IMR-90 (cell line): ENCODE data around the gene CMSS1. TPM values are rescaled to one million over a fixed set of nuclear protein-coding genes. Genes with fewer than 3 reads are reported as not detected.

Experiments
- ATAC-seq: fragments of 200-7000 bp; cut with Tn5 transposase; 2 replicates; pipeline ENCODE4 v1.9.1; 2020; ENCODE audit warnings: low read depth, mild to moderate bottlenecking, moderate library complexity
- BruUV-seq: library from RNA; stranded (reverse); fragments of 400-500 nt; replicated peaks from 2 replicates; lab custom pipeline; 2021; lab: Mats Ljungman, UMichigan
- CTCF ChIA-PET: fragments of 300-600 bp; formaldehyde crosslinking; extraction: SDS; loops from one replicate; lab custom pipeline; 2021; ENCODE audit warnings: antibody characterized with exemption; lab: Yijun Ruan, JAX
- POLR2A ChIA-PET: fragments of 300-600 bp; sonication (Branson Sonifier 250); formaldehyde crosslinking; loops from one replicate; lab custom pipeline; 2022; ENCODE audit warnings: antibody characterized with exemption; ENCODE audit not compliant: unreplicated experiment; lab: Charles Lee
- DNase-seq: peaks from one replicate; pipeline ENCODE4 v3.0.0; 2013
- H2AFZ ChIP-seq: replicated peaks from 2 replicates; pipeline ENCODE3; 2013; ENCODE audit warnings: low read length, mild to moderate bottlenecking; ENCODE audit not compliant: poor library complexity
- H2AK5ac ChIP-seq: 2 replicates; pipeline ENCODE4 v1.6.1; 2013; ENCODE audit warnings: low read depth, low read length, inconsistent platforms
- H2AK9ac ChIP-seq: replicated peaks from 2 replicates; pipeline ENCODE3; 2013; ENCODE audit warnings: mild to moderate bottlenecking, low read depth, low read length, moderate library complexity; ENCODE audit not compliant: poor library complexity
- H2BK120ac ChIP-seq: 2 replicates; pipeline ENCODE4 v1.6.1; 2013; ENCODE audit warnings: low read depth, low read length, inconsistent platforms
- H2BK15ac ChIP-seq: 3 replicates; pipeline ENCODE4 v1.6.1; 2013; ENCODE audit warnings: low read depth, low read length, inconsistent platforms
- H2BK20ac ChIP-seq: 2 replicates; pipeline ENCODE4 v1.6.1; 2013; ENCODE audit warnings: low read depth, mild to moderate bottlenecking, inconsistent platforms, low read length, moderate library complexity
- H2BK5ac ChIP-seq: 2 replicates; pipeline ENCODE4 v1.6.1; 2013; ENCODE audit warnings: mild to moderate bottlenecking, low read depth, low read length, inconsistent platforms; ENCODE audit not compliant: poor library complexity, severe bottlenecking
- H3K14ac ChIP-seq: replicated peaks from 2 replicates; pipeline ENCODE4 v1.6.1; 2013; ENCODE audit warnings: low read depth, low read length, inconsistent platforms
- H3K18ac ChIP-seq: 2 replicates; pipeline ENCODE4 v1.6.1; 2013; ENCODE audit warnings: low read depth, low read length, control low read depth
- H3K23ac ChIP-seq: 2 replicates; pipeline ENCODE4 v1.6.1; 2013; ENCODE audit warnings: low read depth, low read length, inconsistent platforms
- H3K27ac ChIP-seq: 2 replicates; pipeline ENCODE4 v1.5.1; 2013; ENCODE audit warnings: mild to moderate bottlenecking, control low read depth, low read length; ENCODE audit not compliant: insufficient read depth
- H3K27me3 ChIP-seq: 2 replicates; pipeline ENCODE4 v1.6.1; 2013; ENCODE audit warnings: low read length; ENCODE audit not compliant: control insufficient read depth, insufficient read depth
- H3K36me3 ChIP-seq: 2 replicates; pipeline ENCODE4 v1.6.1; 2013; ENCODE audit warnings: low read length, mixed read lengths; ENCODE audit not compliant: control insufficient read depth, insufficient read depth
- H3K4ac ChIP-seq: 2 replicates; pipeline ENCODE4 v1.6.1; 2013; ENCODE audit warnings: low read depth, low read length, inconsistent platforms
- H3K4me1 ChIP-seq: 2 replicates; pipeline ENCODE4 v1.6.1; 2013; ENCODE audit warnings: low read length, mixed read lengths; ENCODE audit not compliant: control insufficient read depth, insufficient read depth
- H3K4me2 ChIP-seq: 2 replicates; pipeline ENCODE4 v1.6.1; 2013; ENCODE audit warnings: low read depth, mild to moderate bottlenecking, control low read depth, low read length, moderate library complexity
- H3K4me3 ChIP-seq: 2 replicates; pipeline ENCODE4 v1.5.1; 2013; ENCODE audit warnings: low read depth, mild to moderate bottlenecking, control low read depth, low read length, moderate library complexity; ENCODE audit not compliant: insufficient read depth
- H3K56ac ChIP-seq: 2 replicates; pipeline ENCODE4 v1.6.1; 2013; ENCODE audit warnings: low read length, inconsistent platforms; ENCODE audit not compliant: insufficient read depth; ENCODE audit errors: extremely low read depth
- H3K79me1 ChIP-seq, 2 experiments: 2 replicates each; pipeline ENCODE4 v1.6.1; 2013; ENCODE audit warnings: low read length in 2 of 2, inconsistent platforms in 1 of 2, low read depth in 1 of 2
- H3K9ac ChIP-seq: 2 replicates; pipeline ENCODE4 v1.6.1; 2013; ENCODE audit warnings: low read depth, low read length, control low read depth
- H3K9me1 ChIP-seq: 2 replicates; pipeline ENCODE4 v1.6.1; 2013; ENCODE audit warnings: low read length, inconsistent platforms; ENCODE audit not compliant: insufficient read depth
- H3K9me3 ChIP-seq: 2 replicates; pipeline ENCODE4 v1.6.1; 2013; ENCODE audit warnings: low read length; ENCODE audit not compliant: control insufficient read depth, insufficient read depth
- H4K20me1 ChIP-seq: 2 replicates; pipeline ENCODE4 v1.6.1; 2013; ENCODE audit warnings: low read length, inconsistent platforms; ENCODE audit not compliant: insufficient read depth
- H4K5ac ChIP-seq: 2 replicates; pipeline ENCODE4 v1.6.1; 2013; ENCODE audit warnings: mild to moderate bottlenecking, low read depth, low read length, control low read depth
- H4K8ac ChIP-seq, 2 experiments: 2 replicates each; pipeline ENCODE4 v1.6.1; 2013; ENCODE audit warnings: low read depth in 2 of 2, low read length in 2 of 2, control low read depth in 1 of 2, inconsistent platforms in 1 of 2
- H4K91ac ChIP-seq: 2 replicates; pipeline ENCODE4 v1.6.1; 2013; ENCODE audit warnings: low read depth, low read length, inconsistent platforms; ENCODE audit not compliant: insufficient read depth
- CHD1 ChIP-seq: IDR thresholded peaks from 2 replicates; pipeline ENCODE4 v1.6.1; 2012; ENCODE audit warnings: low read depth, low read length, improper control_type of control experiment
- RAD21 ChIP-seq: IDR thresholded peaks from 2 replicates; pipeline ENCODE4 v1.6.1; 2012; ENCODE audit warnings: low read length, improper control_type of control experiment
- RFX5 ChIP-seq: IDR thresholded peaks from 2 replicates; pipeline ENCODE4 v1.8.0; 2012; ENCODE audit warnings: low read depth, mild to moderate bottlenecking, low read length, moderate library complexity
- WGBS, 2 experiments: methylation state at CpG; one replicate each; pipeline versions ENCODE4 v1.1.5 to v1.1.7; 2013; ENCODE audit warnings: missing lambda C conversion rate in 2 of 2; ENCODE audit not compliant: insufficient read length in 1 of 2; ENCODE audit errors: extremely low coverage in 2 of 2; 5-methylcytosine and 5-hydroxymethylcytosine counted together
- dilution Hi-C: fragments of 300-500 bp; cut with HindIII; formaldehyde crosslinking; loops from one replicate; pipeline ENCODE4 v1.14.3; 2018; ENCODE audit warnings: low sequenced_read_pairs; ENCODE audit not compliant: unreplicated experiment
- in situ Hi-C: fragments of 300-500 bp; cut with MboI; formaldehyde crosslinking; loops from 3 replicates; pipeline ENCODE4 v1.14.3; 2019; ENCODE audit warnings: low sequenced_read_pairs, inconsistent platforms, mixed read lengths
- intact Hi-C: fragments of 100-400 bp; cut with micrococcal nuclease; formaldehyde crosslinking; loops from 2 replicates; pipeline ENCODE4 v1.10.0; 2022
- polyA plus RNA-seq, 3 experiments: library from polyadenylated mRNA; depleted of rRNA; stranded (reverse); fragments of >200 nt; gene quantifications; 2 replicates each; pipeline ENCODE4 v1.2.3, GENCODE V29; 2012; ENCODE audit warnings: low replicate concordance in 1 of 3
- total RNA-seq: library from RNA; depleted of rRNA; stranded (reverse); fragments of >200 nt; gene quantifications from 2 replicates; pipeline ENCODE4 v1.2.3, GENCODE V29; 2012

CMSS1 gene
- total and polyA plus RNA-seq, 2 of the 4 experiments (the other 2 are of a cell fraction) = 12.5 to 13.6 TPM

GRCh38 chr3:99870712-99871111 is 53.0 kb downstream of the CMSS1 start:
- no peak overlapping the region for H4K91ac ChIP-seq
- H2BK15ac ChIP-seq = no peak overlapping the region
- no peak overlapping the region for H2BK20ac ChIP-seq
- no peak overlapping the region for H3K4me2 ChIP-seq
- H3K56ac ChIP-seq = no peak overlapping the region
- POLR2A ChIA-PET = interaction anchor here (0.8 to 1.0 kb wide), 2 partner anchors 28 to 177 kb away, joined by 3 read pairs; no protein-coding TSS in a partner anchor
- CTCF ChIA-PET = interaction anchor here (0.7 to 0.9 kb wide), 2 partner anchors 11 to 220 kb away, joined by 3 read pairs; no protein-coding TSS in a partner anchor
- intact Hi-C loops (loop anchor here (5.0 kb wide), 1 partner anchor 197 kb away; no protein-coding TSS in a partner anchor), in situ Hi-C loops (loop anchor here (25.0 kb wide), 1 partner anchor 192 kb away; no protein-coding TSS in a partner anchor), dilution Hi-C loops (no loop called here)
- H3K4me1 ChIP-seq = peaks cover 23% of the 10 kb centered on the region
- no peaks in the 10 kb centered on the region for H3K9me3 ChIP-seq
- no peak overlapping the region for H2AK9ac ChIP-seq
- H3K23ac ChIP-seq = peak overlapping the region; percentile 79; the same call in 1 of the 2 replicates
- no CpG with 5 or more reads among the region's 2 CpGs for WGBS, 2 experiments
- no peak overlapping the region for H2AK5ac ChIP-seq
- no peak overlapping the region for H3K9ac ChIP-seq
- H2BK5ac ChIP-seq = no peak overlapping the region
- peaks cover 11 to 65% of the 10 kb centered on the region in 2 experiments for H3K79me1 ChIP-seq
- H3K14ac ChIP-seq = peak overlapping the region; percentile 34; the same call in 1 of the 2 replicates
- no peak overlapping the region for H3K4ac ChIP-seq
- peak overlapping the region in 1 of 2 experiments; percentile 14; a peak in 1 of 4 replicates for H4K8ac ChIP-seq
- ATAC-seq (no peak), DNase-seq (no peak)
- H2BK120ac ChIP-seq = no peak overlapping the region
- H3K27ac ChIP-seq = no peak overlapping the region
- peaks cover 20% of the 10 kb centered on the region for H3K9me1 ChIP-seq
- H3K18ac ChIP-seq = no peak overlapping the region
- H3K4me3 ChIP-seq = no peak overlapping the region
- no peaks in the 10 kb centered on the region for H3K27me3 ChIP-seq
- TF ChIP-seq RFX5 (no peak), RAD21 (no peak), CHD1 (no peak)
- H4K5ac ChIP-seq = no peak overlapping the region
- no TSS peak for BruUV-seq
- no peak overlapping the region for H2AFZ ChIP-seq
- H4K20me1 ChIP-seq = peaks cover 70% of the 10 kb centered on the region
- peaks cover 16% of the 10 kb centered on the region for H3K36me3 ChIP-seq
